ENCODE measurements around the gene STARD7. TPM values are rescaled to one million over a fixed set of nuclear protein-coding genes. Genes with fewer than 3 reads are reported as not detected.
"Not testable (repeated sequence)": the region's sequence is repeated elsewhere in the genome, so short reads cannot be mapped to it uniquely, and the experiment has no call there.

The STARD7 gene
- total RNA-seq, 1 donor from 2014 or later = 136 TPM

- intact Hi-C loops (cut with micrococcal nuclease) = no loop called here
Observed at GRCh38 chr2:96167407-96168013, 41.1 kb downstream of the STARD7 start.

DNA sequence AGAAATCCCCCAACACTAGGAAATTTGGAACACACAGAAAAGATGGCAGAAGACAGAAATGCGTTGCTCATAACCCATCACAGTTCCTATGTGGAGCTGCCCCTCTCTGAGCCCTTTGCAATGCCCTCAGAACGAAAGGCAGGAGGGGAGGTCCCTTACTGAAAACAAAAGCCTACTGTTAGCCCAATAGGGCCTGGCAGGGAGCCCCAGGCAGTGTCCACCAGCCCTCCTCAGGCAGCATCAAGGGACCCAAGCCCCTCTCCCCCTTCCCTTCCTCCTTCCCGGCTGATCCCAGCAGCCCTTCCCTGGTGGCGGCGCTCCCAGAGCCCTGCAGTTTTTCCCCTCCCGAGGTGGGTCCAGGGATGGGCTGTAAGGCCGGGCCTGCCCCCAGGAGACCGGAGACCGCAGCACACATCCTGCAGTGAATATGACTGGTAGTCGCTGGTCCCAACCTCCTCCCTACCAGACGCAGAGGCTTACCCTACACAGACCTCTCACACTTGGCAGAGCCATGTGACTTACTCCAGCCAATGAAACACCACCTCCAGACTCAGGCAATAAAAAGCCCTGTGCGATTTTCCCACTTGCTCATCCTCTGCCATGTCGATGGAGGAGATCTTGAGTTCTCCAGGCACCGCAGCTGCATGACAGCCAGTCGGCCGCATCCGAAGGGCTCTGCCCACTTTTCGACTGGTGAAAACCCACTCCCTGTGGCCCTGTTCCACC is 44.0 kb downstream of the STARD7 start:
- intact Hi-C loops (cut with micrococcal nuclease) = loop anchor here (1.0 kb wide), 3 partner anchors 8 to 16 kb away; no protein-coding TSS in a partner anchor

DNA sequence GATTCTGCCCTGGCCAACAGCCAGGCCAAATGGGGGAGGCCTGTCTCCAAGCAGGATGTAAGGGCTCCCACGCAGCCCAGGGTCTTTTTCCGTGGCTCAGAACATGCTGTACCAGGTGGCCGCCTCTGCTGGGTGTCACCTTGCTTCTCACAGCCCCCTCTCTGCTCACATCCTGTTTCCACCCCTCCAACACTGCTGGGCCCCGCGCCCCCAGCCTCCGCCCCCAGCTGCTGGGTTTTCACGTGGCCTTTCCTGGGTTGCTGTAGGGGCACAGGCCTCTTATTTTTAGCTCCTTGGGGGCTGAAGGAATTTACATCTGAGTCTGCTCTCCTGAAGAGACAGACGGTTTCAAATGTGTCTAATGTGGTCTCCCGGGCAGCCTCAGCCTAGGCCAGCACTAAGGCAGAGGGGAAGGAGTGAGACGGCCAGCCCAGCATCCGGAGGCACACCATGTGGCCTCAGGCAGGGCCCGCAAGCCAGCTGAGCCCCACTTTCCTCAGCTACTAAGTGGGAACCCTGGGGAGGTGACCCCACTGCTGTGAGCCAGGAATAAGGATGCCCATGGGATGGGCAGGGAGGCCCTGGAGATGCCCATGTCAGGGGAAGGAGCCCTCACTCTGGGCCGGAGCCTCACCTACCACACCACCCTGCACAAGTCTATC is 44.7 kb downstream of the STARD7 start:
- intact Hi-C loops (cut with micrococcal nuclease) = loop anchor here (1.0 kb wide), 3 partner anchors 8 to 16 kb away; no protein-coding TSS in a partner anchor

DNA sequence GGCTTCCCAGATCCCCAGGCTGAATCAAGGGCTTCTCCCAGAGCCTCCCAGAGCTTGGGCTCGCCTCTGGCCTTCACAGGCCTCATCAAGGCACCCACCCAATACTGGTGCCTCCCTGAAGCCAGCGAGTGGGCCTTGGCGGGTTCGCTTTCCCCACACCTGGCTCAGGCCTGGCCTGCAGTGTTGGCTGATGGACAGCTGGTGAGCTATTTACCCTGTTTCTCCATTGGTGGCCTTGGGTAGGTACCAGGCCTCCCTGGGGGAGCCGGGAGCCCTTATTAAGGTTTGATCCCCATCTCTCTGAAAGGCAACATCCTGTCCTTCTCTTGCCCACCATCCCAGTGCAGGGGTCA is 45.2 kb downstream of the STARD7 start:
- intact Hi-C loops (cut with micrococcal nuclease) = no loop called here

- intact Hi-C loops (cut with micrococcal nuclease) = no loop called here
Observed at GRCh38 chr2:96161898-96162297, 46.7 kb downstream of the STARD7 start.

DNA sequence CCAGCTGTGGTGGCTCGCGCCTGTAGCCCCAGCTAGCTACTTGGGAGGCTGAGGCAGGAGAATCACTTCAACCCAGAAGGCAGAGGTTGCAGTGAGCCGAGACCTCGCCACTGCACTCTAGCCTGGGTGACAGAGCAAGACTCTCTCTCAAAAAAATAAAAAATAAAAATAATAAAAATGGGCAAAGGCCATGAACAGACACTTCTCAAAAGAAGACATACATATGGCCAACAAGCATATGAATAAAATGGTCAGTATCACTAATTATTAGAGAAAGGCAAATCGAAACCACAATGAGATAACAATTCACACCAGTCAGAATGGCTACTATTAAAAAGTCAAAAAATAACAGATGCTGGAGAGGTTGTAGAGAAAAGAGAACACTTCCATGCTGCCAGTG is 48.3 kb downstream of the STARD7 start:
- intact Hi-C loops (cut with micrococcal nuclease) = not testable (repeated sequence)

GRCh38 chr2:96159084-96159830 is 49.4 kb downstream of the STARD7 start:
- intact Hi-C loops (cut with micrococcal nuclease) = no loop called here

- intact Hi-C loops (cut with micrococcal nuclease) = no loop called here
Observed at GRCh38 chr2:96158554-96158940, 50.1 kb downstream of the STARD7 start.

GRCh38 chr2:96157649-96158553 is 50.7 kb downstream of the STARD7 start:
- intact Hi-C loops (cut with micrococcal nuclease) = loop anchor here (1.0 kb wide), 1 partner anchor 10 kb away; no protein-coding TSS in a partner anchor

DNA sequence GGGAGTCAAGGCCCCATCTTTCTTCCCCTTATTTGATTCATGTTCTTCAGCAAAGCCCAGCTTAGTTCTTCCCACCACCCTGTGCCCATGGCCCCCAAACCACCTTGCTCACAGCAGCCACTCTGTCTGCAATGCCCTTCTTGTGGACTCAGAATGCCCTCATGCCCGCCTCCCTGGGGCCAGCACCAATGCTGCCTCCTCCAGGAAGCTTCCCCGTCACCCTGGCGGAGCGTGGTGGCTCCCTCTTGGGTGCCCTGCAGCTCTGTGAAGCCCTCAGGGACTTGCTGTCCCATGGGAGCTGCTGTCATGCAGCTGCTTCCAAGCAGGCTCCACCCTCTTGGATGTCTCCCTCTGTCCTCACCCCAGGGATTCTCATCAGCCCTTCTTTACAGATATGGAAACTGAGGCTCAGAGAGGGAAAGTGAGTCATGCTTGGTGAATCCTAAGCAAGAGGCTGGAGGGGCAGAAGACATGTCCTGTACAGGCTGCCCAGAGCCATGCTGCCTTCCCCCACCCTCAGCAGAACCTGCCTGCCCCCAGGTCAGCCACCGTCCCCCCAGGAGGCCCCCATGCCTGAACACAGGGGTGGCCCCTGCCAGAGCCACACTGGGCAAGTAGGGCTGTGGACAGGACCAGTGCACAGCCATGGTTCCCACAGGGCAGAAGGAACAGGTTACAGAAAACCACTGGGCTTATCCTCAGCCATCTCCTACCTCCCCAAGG is 51.5 kb downstream of the STARD7 start:
- intact Hi-C loops (cut with micrococcal nuclease) = loop anchor here (1.0 kb wide), 2 partner anchors 7 to 9 kb away; no protein-coding TSS in a partner anchor

DNA sequence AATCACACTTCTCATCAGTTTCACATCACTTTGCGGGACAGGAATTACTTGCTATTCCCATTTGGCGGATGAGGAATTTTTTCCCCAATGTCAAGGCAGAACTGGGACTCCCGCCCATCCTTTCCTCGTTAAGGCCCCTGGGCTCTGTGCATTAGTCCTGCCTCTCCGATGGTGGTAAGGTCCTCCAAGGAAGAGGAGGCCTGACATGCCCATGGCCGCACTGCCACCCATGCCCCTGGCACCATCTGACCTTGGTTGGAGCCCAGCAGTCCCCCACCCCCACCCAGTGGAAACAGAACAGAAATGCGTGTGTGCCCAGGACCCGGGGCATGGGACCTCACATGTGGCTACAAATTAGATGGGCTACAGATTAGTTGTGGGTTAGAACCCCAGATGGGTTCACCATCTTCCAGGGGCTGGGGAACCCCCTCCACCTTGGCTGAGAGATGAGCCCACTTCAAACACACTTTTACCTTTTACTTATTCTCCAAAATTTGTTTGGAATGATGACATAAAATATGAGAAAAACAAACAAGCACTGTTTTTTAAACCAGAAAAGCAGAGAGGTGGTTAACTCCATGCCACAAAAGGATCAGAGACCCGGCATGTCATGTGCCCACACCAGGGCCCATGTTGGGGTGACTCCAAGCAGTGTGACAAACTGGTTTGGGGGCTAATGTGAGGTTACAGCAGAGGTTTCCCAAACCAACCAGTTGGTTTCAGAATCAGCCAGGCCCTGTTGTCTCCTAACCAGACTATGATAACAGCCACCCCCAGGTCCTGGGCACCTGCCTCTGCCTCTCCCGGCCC is 52.4 kb downstream of the STARD7 start:
- intact Hi-C loops (cut with micrococcal nuclease) = loop anchor here (1.0 kb wide), 1 partner anchor 8 kb away; no protein-coding TSS in a partner anchor

DNA sequence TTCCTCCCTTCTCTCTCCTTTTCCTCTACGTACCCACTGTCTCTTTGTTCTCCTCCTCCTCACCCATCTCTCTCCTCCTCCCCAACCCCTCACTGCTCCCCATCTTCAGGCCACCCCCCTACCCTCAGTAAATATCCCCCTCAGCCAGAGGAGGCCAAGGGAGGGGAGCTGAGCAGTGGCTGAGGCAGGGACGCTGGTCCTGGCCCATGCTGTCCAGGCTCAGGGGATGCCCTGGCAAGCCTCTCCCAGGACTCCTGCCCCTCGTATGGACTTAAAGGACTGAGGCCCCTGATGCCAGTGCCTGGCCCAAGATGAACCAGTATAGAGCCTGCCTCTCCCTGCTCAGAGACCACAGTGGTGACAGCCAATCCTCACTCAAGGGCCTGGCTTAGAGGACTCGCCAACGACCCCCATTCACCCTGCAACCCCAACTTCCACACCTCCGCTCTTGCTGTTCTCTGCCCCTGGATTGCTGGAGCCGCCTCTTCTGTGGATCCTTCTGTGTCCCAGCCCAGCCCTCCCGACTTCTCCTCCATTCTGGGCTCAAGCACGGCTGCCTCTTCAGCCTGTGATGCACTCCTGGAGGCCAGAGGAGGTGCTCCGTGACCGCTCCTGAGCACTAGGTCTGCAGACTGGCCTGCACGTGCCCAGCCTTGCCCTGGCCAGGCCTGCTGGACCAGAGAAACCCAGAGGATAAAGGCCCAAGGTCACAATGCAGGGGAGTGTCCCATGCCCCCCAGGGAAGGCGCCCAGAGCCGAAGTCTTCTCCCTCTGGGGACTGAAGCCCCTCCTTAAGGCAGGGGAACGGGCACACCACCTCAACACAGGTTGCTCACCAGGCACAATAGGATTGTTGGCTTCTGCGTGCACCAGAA is 53.9 kb downstream of the STARD7 start:
- intact Hi-C loops (cut with micrococcal nuclease) = no loop called here

DNA sequence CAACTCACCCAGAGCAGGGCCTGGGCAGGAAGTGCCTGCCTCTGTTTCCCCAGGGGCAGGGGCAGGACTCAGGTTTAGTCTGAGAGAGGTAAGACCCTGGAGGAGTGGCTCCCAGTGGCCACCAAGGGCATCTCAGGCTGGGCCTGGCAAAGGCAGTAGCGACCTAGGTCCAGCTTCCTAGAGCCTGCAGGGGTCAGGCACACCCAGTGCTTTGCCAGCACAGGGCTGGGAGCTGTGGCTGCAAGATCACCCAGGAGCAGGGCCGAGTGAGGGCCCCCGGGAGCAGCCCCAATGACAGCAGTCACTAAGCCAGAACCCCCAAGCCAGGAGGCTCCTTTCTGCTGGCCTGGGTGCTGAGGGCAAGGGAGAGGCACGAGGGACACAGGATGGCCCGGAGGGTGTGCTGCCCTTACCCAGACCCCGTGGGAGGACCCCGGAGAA is 54.6 kb downstream of the STARD7 start:
- intact Hi-C loops (cut with micrococcal nuclease) = no loop called here

GRCh38 chr2:96153291-96153713 is 55.3 kb downstream of the STARD7 start:
- intact Hi-C loops (cut with micrococcal nuclease) = no loop called here

GRCh38 chr2:96152304-96153161 is 56.1 kb downstream of the STARD7 start:
- intact Hi-C loops (cut with micrococcal nuclease) = no loop called here

DNA sequence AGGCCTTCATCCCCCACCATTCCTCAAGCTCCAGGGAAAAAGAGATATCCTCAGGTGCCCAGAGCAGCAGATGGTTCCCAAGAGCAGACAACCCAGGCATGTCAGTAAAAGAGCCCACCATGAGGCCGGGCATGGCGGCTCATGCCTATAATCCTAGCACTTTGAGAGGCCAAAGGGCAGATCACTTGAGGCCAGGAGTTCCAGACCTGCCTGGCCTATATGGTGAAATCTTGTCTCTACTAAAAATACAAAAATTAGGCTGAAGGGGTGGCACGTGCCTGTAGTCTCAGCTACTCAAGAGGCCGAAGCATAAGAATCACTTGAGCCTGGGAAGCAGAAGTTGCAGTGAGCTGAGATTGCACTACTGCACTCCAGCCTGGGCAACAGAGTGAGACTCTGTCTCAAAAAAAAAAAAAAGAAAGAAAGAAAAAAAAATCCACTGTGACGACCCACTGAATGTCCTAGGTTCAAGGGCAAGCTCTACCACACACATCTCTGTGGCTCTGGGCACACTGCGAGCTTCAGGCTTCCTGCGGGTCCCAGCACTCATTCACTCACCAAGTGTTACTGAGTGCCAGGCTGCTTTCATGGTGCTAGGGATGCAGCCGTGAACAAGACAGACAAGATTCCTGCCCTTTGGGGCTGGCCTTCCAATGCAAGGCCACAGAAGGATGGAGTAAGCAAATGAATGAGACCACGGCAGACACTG is 56.9 kb downstream of the STARD7 start:
- intact Hi-C loops (cut with micrococcal nuclease) = no loop called here

All from T-helper 1 cell treated with Interleukin-12 subunit alpha and Interleukin-12 subunit beta and Interleukin-4 antibody, amounts not matched to agents 30 ng/mL and 1 ng/mL, for 36 hours (primary cell).